Loucy (cell line): Measurements from ENCODE around the gene MYDGF.

ENCODE experiments used
- H2AFZ ChIP-seq: fragments of 200-600 bp; sonication (generic); 2 replicates; pipeline ENCODE4 v1.6.0; 2016; ENCODE audit warnings: antibody characterized with exemption, mild to moderate bottlenecking, low read length, moderate library complexity
- H3F3A ChIP-seq: fragments of 200-600 bp; 2 replicates; pipeline ENCODE4 v1.6.0; 2016; ENCODE audit warnings: antibody characterized with exemption, low read depth, mild to moderate bottlenecking
- H3K27me3 ChIP-seq: fragments of 200-600 bp; sonication (generic); 2 replicates; pipeline ENCODE4 v1.6.1; 2014; ENCODE audit warnings: low read length, mild to moderate bottlenecking; ENCODE audit not compliant: insufficient read depth, poor library complexity, severe bottlenecking
- H3K36me3 ChIP-seq: fragments of 200-600 bp; sonication (generic); 2 replicates; pipeline ENCODE4 v1.6.1; 2016; ENCODE audit warnings: low read length; ENCODE audit not compliant: insufficient read depth
- H3K4me1 ChIP-seq: fragments of 200-600 bp; sonication (generic); 2 replicates; pipeline ENCODE4 v1.5.1; 2014; ENCODE audit warnings: low read length, mild to moderate bottlenecking; ENCODE audit not compliant: insufficient read depth, poor library complexity, severe bottlenecking
- H3K4me2 ChIP-seq: fragments of 200-600 bp; sonication (generic); 2 replicates; pipeline ENCODE4 v1.6.0; 2014; ENCODE audit warnings: antibody characterized with exemption, low read length, low read depth, mild to moderate bottlenecking; ENCODE audit not compliant: poor library complexity, severe bottlenecking
- H3K4me3 ChIP-seq: fragments of 200-600 bp; sonication (generic); 2 replicates; pipeline ENCODE4 v1.5.1; 2014; ENCODE audit warnings: low read length, mild to moderate bottlenecking, mixed read lengths; ENCODE audit not compliant: poor library complexity, severe bottlenecking
- H3K79me2 ChIP-seq: fragments of 200-600 bp; sonication (generic); 2 replicates; pipeline ENCODE4 v1.6.1; 2014; ENCODE audit warnings: low read length; ENCODE audit not compliant: insufficient read depth
- H3K9ac ChIP-seq: fragments of 200-600 bp; sonication (generic); 2 replicates; pipeline ENCODE4 v1.6.0; 2014; ENCODE audit warnings: mild to moderate bottlenecking, low read depth, low read length, moderate library complexity; ENCODE audit not compliant: poor library complexity, severe bottlenecking
- H3K9me2 ChIP-seq: fragments of 200-600 bp; sonication (generic); replicated peaks from 2 replicates; pipeline ENCODE4 v1.6.1; 2016; ENCODE audit warnings: low read depth, low read length, mixed read lengths
- H3K9me3 ChIP-seq: fragments of 200-600 bp; sonication (generic); 2 replicates; pipeline ENCODE4 v1.6.1; 2014; ENCODE audit warnings: mild to moderate bottlenecking, antibody characterized with exemption, low read length, low read depth; ENCODE audit not compliant: insufficient read depth
- H4K20me1 ChIP-seq: fragments of 200-600 bp; sonication (generic); 2 replicates; pipeline ENCODE4 v1.6.0; 2014; ENCODE audit warnings: antibody characterized with exemption, low read length, mild to moderate bottlenecking; ENCODE audit not compliant: insufficient read depth, poor library complexity, severe bottlenecking
- CTCF ChIP-seq: fragments of 200-600 bp; sonication (generic); conservative IDR thresholded peaks from 2 replicates; pipeline ENCODE4 v1.5.1; 2014; ENCODE audit warnings: mild to moderate bottlenecking, antibody characterized with exemption, low read length
- EZH2phosphoT487 ChIP-seq: fragments of 200-600 bp; IDR thresholded peaks from 2 replicates; pipeline ENCODE4 v1.6.1; 2018; ENCODE audit warnings: antibody characterized with exemption, mild to moderate bottlenecking, moderate library complexity, borderline replicate concordance

Gene MYDGF

GRCh38 chr19:4691373-4691772, 21.2 kb upstream of the MYDGF start:
- no peaks in the 10 kb centered on the region for H3K9me2 ChIP-seq
- H3K79me2 ChIP-seq = no peaks in the 10 kb centered on the region
- H3K9ac ChIP-seq = no peak overlapping the region
- H3K4me3 ChIP-seq = no peak overlapping the region
- no peak overlapping the region for H3K4me2 ChIP-seq
- no peaks in the 10 kb centered on the region for H4K20me1 ChIP-seq
- no peaks in the 10 kb centered on the region for H3K9me3 ChIP-seq
- peaks cover 79% of the 10 kb centered on the region; the same call in 1 of the 2 replicates for H3K36me3 ChIP-seq
- H3F3A ChIP-seq = no peaks in the 10 kb centered on the region
- TF ChIP-seq CTCF (no peak), EZH2phosphoT487 (no peak)
- H3K4me1 ChIP-seq = no peaks in the 10 kb centered on the region
- H3K27me3 ChIP-seq = no peaks in the 10 kb centered on the region
- no peak overlapping the region for H2AFZ ChIP-seq

GRCh38 chr19:4690361-4690760, 20.2 kb upstream of the MYDGF start:
- Histone ChIP-seq H3K4me2 (no peak overlapping the region), H3K79me2 (no peaks in the 10 kb centered on the region), H3F3A (no peaks in the 10 kb centered on the region), H3K27me3 (no peaks in the 10 kb centered on the region), H3K9ac (no peak overlapping the region), H3K9me3 (no peaks in the 10 kb centered on the region), H3K4me3 (no peak overlapping the region), H3K4me1 (no peaks in the 10 kb centered on the region), H3K9me2 (no peaks in the 10 kb centered on the region), H2AFZ (no peak overlapping the region), H4K20me1 (no peaks in the 10 kb centered on the region), H3K36me3 (peaks cover 75% of the 10 kb centered on the region; the same call in 1 of the 2 replicates)
- TF ChIP-seq CTCF (no peak), EZH2phosphoT487 (no peak)

GRCh38 chr19:4689403-4689802, 19.3 kb upstream of the MYDGF start:
- H3K27me3 ChIP-seq = no peaks in the 10 kb centered on the region
- H3K9me2 ChIP-seq = no peaks in the 10 kb centered on the region
- peaks cover 66% of the 10 kb centered on the region; the same call in 1 of the 2 replicates for H3K36me3 ChIP-seq
- no peaks in the 10 kb centered on the region for H4K20me1 ChIP-seq
- no peak overlapping the region for H3K9ac ChIP-seq
- no peak overlapping the region for H3K4me2 ChIP-seq
- no peaks in the 10 kb centered on the region for H3K79me2 ChIP-seq
- H3K9me3 ChIP-seq = no peaks in the 10 kb centered on the region
- H3K4me1 ChIP-seq = no peaks in the 10 kb centered on the region
- no peak overlapping the region for H2AFZ ChIP-seq
- no peaks in the 10 kb centered on the region for H3F3A ChIP-seq
- no peak overlapping the region for H3K4me3 ChIP-seq
- TF ChIP-seq CTCF = no peak
- TF ChIP-seq EZH2phosphoT487 = no peak
